HCT116 (cell line): ENCODE data around the gene RPLP2. TPM values are rescaled to one million over a fixed set of nuclear protein-coding genes. Genes with fewer than 3 reads are reported as not detected.

ENCODE experiments used
- ATAC-seq: fragments of 200-7000 bp; cut with Tn5 transposase; 2 replicates; pipeline ENCODE4 v1.9.1; 2020; ENCODE audit warnings: mild to moderate bottlenecking, moderate library complexity
- BruUV-seq: library from RNA; stranded (reverse); fragments of 400-500 nt; replicated peaks from 2 replicates; lab custom pipeline; 2021; lab: Mats Ljungman, UMichigan
- CTCF ChIA-PET: fragments of 300-600 bp; sonication (Branson Sonifier 250); formaldehyde crosslinking; loops from one replicate; lab custom pipeline; 2021; ENCODE audit warnings: antibody characterized with exemption; lab: Charles Lee
- POLR2A ChIA-PET: fragments of 300-600, 350-600 bp; sonication (Branson Sonifier 250); formaldehyde crosslinking; loops from one replicate; lab custom pipeline; 2021; ENCODE audit warnings: antibody characterized with exemption; lab: Charles Lee
- RAD21 ChIA-PET, 2 experiments: fragments of 300-600 bp; sonication (Branson Sonifier 250); formaldehyde crosslinking; loops; one replicate each; lab custom pipeline; 2023; ENCODE audit warnings: low total read pairs in 2 of 2; ENCODE audit not compliant: uncharacterized antibody in 2 of 2, unreplicated experiment in 2 of 2, low non-redundant PET in 1 of 2; lab: Charles Lee
- DNase-seq: peaks from one replicate; pipeline ENCODE4 v3.0.0-alpha.2; 2010; ENCODE audit warnings: low read depth, low spot score
- H2AFZ ChIP-seq: fragments of 200-600 bp; shearing (Covaris generic), sonication (generic); 2 replicates; pipeline ENCODE4 v1.6.1; 2017; ENCODE audit warnings: low read depth, mixed run types, mixed read lengths, antibody characterized with exemption, low read length; ENCODE audit not compliant: poor library complexity, severe bottlenecking
- H3K27ac ChIP-seq: 2 replicates; pipeline ENCODE4 v1.5.1; 2012; ENCODE audit warnings: low read depth, low read length
- H3K27me3 ChIP-seq: fragments of 200-600 bp; sonication (generic); 2 replicates; pipeline ENCODE4 v1.6.1; 2016; ENCODE audit warnings: mixed run types, low read length, mixed read lengths; ENCODE audit not compliant: insufficient read depth
- H3K36me3 ChIP-seq, 2 experiments: fragments of 200-500 bp in 1 of 2; fragments of 200-600 bp in 1 of 2; sonication (Bioruptor generic) in 1 of 2; sonication (generic) in 1 of 2; 2 replicates each; pipeline versions ENCODE4 v1.5.1 to v1.6.1; 2014 to 2016; ENCODE audit warnings: low read length in 2 of 2, inconsistent platforms in 1 of 2, mixed read lengths in 1 of 2, mixed run types in 1 of 2; ENCODE audit not compliant: insufficient read depth in 2 of 2, control insufficient read depth in 1 of 2
- H3K4me1 ChIP-seq, 2 experiments: fragments of 200-600 bp in 1 of 2; sonication (generic) in 1 of 2; 2 replicates each; pipeline versions ENCODE4 v1.5.1 to v1.6.1; 2012 to 2017; ENCODE audit warnings: low read length in 2 of 2, inconsistent platforms in 1 of 2, mild to moderate bottlenecking in 1 of 2, mixed read lengths in 1 of 2, mixed run types in 1 of 2, moderate library complexity in 1 of 2; ENCODE audit not compliant: insufficient read depth in 2 of 2, control insufficient read depth in 1 of 2
- H3K4me2 ChIP-seq: fragments of 200-600 bp; sonication (generic); 2 replicates; pipeline ENCODE4 v1.6.1; 2017; ENCODE audit warnings: mixed run types, low read length, mixed read lengths
- H3K4me3 ChIP-seq, 2 experiments: fragments of 200-600 bp in 1 of 2; sonication (generic) in 1 of 2; replicated peaks in 1 of 2; 2 replicates each; pipeline ENCODE4 v1.5.1; 2011 to 2016; ENCODE audit warnings: low read length in 2 of 2, control low read depth in 1 of 2, low read depth in 1 of 2, mild to moderate bottlenecking in 1 of 2, mixed read lengths in 1 of 2, mixed run types in 1 of 2
- H3K79me2 ChIP-seq: fragments of 200-600 bp; sonication (generic); 2 replicates; pipeline ENCODE4 v1.6.1; 2017; ENCODE audit warnings: mild to moderate bottlenecking, mixed run types, low read length, moderate library complexity, mixed read lengths; ENCODE audit not compliant: insufficient read depth
- H3K9ac ChIP-seq: fragments of 200-600 bp; sonication (generic); 2 replicates; pipeline ENCODE4 v1.6.1; 2016; ENCODE audit warnings: low read length, mixed read lengths
- H3K9me2 ChIP-seq: fragments of 200-600 bp; sonication (generic), shearing (Covaris generic); 2 replicates; pipeline ENCODE4 v1.6.1; 2017; ENCODE audit warnings: mixed run types, mild to moderate bottlenecking, moderate library complexity; ENCODE audit not compliant: insufficient read depth
- H3K9me3 ChIP-seq, 2 experiments: fragments of 200-500 bp in 1 of 2; fragments of 200-600 bp in 1 of 2; sonication (Bioruptor generic) in 1 of 2; sonication (generic) in 1 of 2; 2 replicates each; pipeline ENCODE4 v1.6.1; 2014 to 2017; ENCODE audit warnings: low read length in 2 of 2, mixed read lengths in 2 of 2, inconsistent platforms in 1 of 2, low read depth in 1 of 2, mild to moderate bottlenecking in 1 of 2, mixed run types in 1 of 2, moderate library complexity in 1 of 2; ENCODE audit not compliant: control insufficient read depth in 1 of 2, insufficient read depth in 1 of 2
- H4K20me1 ChIP-seq: fragments of 200-600 bp; sonication (generic), shearing (Covaris generic); 2 replicates; pipeline ENCODE4 v1.6.1; 2017; ENCODE audit warnings: mixed run types, mild to moderate bottlenecking, moderate library complexity; ENCODE audit not compliant: insufficient read depth
- CEBPB ChIP-seq: IDR thresholded peaks from 2 replicates; pipeline ENCODE4 v1.6.1; 2012; ENCODE audit warnings: low read depth
- EGR1 ChIP-seq: IDR thresholded peaks from 2 replicates; pipeline ENCODE4 v1.6.1; 2012; ENCODE audit warnings: low read depth
- ELF1 ChIP-seq: IDR thresholded peaks from 2 replicates; pipeline ENCODE4 v1.6.1; 2012; ENCODE audit warnings: low read depth, borderline replicate concordance
- EZH2 ChIP-seq: fragments of 200-600 bp; sonication (generic); IDR thresholded peaks from 2 replicates; pipeline ENCODE4 v1.6.1; 2017; ENCODE audit warnings: antibody characterized with exemption, mixed run types
- EZH2phosphoT487 ChIP-seq: fragments of 200-600 bp; IDR thresholded peaks from 2 replicates; pipeline ENCODE4 v1.6.1; 2018; ENCODE audit warnings: antibody characterized with exemption, borderline replicate concordance
- JUND ChIP-seq: IDR thresholded peaks from 2 replicates; pipeline ENCODE4 v1.6.1; 2012
- POLR2A ChIP-seq: IDR thresholded peaks from 2 replicates; pipeline ENCODE4 v1.7.0; 2011; ENCODE audit warnings: borderline replicate concordance; ENCODE audit not compliant: insufficient read depth, insufficient read length; ENCODE audit errors: extremely low read depth
- POLR2AphosphoS5 ChIP-seq: IDR thresholded peaks from 2 replicates; pipeline ENCODE4 v1.6.1; 2011; ENCODE audit warnings: mild to moderate bottlenecking, low read depth, low read length, moderate library complexity
- RAD21 ChIP-seq: IDR thresholded peaks from 2 replicates; pipeline ENCODE4 v1.6.1; 2012; ENCODE audit warnings: low read depth, mild to moderate bottlenecking
- SIN3A ChIP-seq: IDR thresholded peaks from 2 replicates; pipeline ENCODE4 v1.6.1; 2012; ENCODE audit warnings: low read depth
- SP1 ChIP-seq: IDR thresholded peaks from 2 replicates; pipeline ENCODE4 v1.6.1; 2012; ENCODE audit warnings: low read depth
- SRF ChIP-seq: IDR thresholded peaks from 2 replicates; pipeline ENCODE4 v1.6.1; 2012; ENCODE audit warnings: low read depth
- YY1 ChIP-seq: IDR thresholded peaks from 2 replicates; pipeline ENCODE4 v1.6.1; 2011; ENCODE audit warnings: low read length, low read depth, moderate library complexity, mild to moderate bottlenecking; ENCODE audit not compliant: insufficient replicate concordance; ENCODE audit errors: extremely low read depth
- ZFX ChIP-seq: fragments of 450-650 bp; IDR thresholded peaks from 2 replicates; pipeline ENCODE4 v1.6.1; 2017
- ZNF274 ChIP-seq: fragments of 200-500 bp; sonication (Bioruptor generic); IDR thresholded peaks from 2 replicates; pipeline ENCODE4 v1.6.1; 2014; ENCODE audit warnings: mild to moderate bottlenecking, low read depth, low read length, inconsistent platforms
- intact Hi-C: fragments of 100-400 bp; cut with micrococcal nuclease; formaldehyde crosslinking; loops from 2 replicates; pipeline ENCODE4 v1.10.0; 2022
- total RNA-seq: library from RNA; stranded (reverse); gene quantifications from one replicate; pipeline ENCODE4 v1.2.1, GENCODE V29; 2021; ENCODE audit not compliant: unreplicated experiment
- TF ChIP-seq, protein P1 (sequence below): IDR thresholded peaks from 2 replicates; pipeline ENCODE4 v1.6.1; 2012
- TF ChIP-seq, protein P2 (sequence below), 3 experiments: fragments of 200-600 bp in 1 of 3; sonication (generic) in 1 of 3; IDR thresholded peaks in 2 of 3; conservative IDR thresholded peaks in 1 of 3; 2 replicates each; pipeline ENCODE4 v1.5.1; 2012 to 2017; ENCODE audit warnings: low read depth in 2 of 3, low read length in 2 of 3, antibody characterized with exemption in 1 of 3, borderline replicate concordance in 1 of 3, control low read depth in 1 of 3, mild to moderate bottlenecking in 1 of 3, mixed read lengths in 1 of 3, mixed run types in 1 of 3, moderate library complexity in 1 of 3; ENCODE audit not compliant: insufficient read depth in 1 of 3
- TF ChIP-seq, protein P3 (sequence below): IDR thresholded peaks from 2 replicates; pipeline ENCODE4 v1.6.1; 2012

RPLP2 gene
- total RNA-seq, 1 experiment from 2014 or later, result 3,615 TPM

DNA sequence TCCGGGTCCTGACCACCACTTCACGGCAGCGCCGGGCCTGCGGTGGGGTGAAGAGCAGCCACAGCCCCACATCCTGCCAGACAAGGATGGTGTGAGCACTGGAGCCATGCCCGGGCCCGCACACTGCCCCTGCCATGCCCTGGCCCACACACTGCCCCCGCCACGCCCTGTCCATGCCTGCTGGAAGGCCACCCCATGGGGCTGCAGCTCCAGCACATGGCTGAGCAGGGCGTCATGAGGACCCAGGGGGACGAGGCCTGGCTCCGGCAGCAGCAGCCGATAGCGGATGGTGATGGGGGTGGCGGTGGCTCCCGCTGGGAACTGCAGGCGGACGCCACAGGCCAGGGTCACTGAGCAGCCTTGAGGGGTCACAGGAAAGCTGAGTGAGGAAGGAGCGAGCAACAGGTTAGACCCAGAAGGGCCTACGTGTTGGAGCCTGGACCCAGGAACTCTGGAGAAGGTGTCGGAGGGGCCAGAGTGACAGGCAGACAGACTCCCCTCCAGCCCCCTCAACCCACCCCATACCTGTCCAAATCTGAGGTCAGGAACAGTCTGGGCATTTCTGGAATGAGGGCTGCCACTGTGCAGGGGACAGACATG, 7.6 kb upstream of the RPLP2 start:
- intact Hi-C loops, result no loop called here
- POLR2A ChIA-PET, result no interaction called here
- no peak for DNase-seq
- BruUV-seq, result no TSS peak
- Histone ChIP-seq H3K4me1 (peaks cover 21 to 32% of the 10 kb centered on the region in 2 experiments), H3K9me3 (no peaks in the 10 kb centered on the region), H3K4me3 (no peak overlapping the region), H3K27me3 (no peaks in the 10 kb centered on the region), H3K9me2 (no peaks in the 10 kb centered on the region), H2AFZ (no peak overlapping the region), H3K4me2 (no peak overlapping the region), H3K9ac (no peak overlapping the region), H4K20me1 (no peaks in the 10 kb centered on the region), H3K36me3 (peaks cover 0 to 9% of the 10 kb centered on the region in 2 experiments; a peak in 1 of 4 replicates), H3K79me2 (peaks cover 17% of the 10 kb centered on the region), H3K27ac (no peak overlapping the region; the same call in 1 of the 2 replicates)
- CTCF ChIA-PET, result no interaction called here
- RAD21 ChIA-PET, result no interaction called here
- TF ChIP-seq YY1 (no peak), ZNF274 (no peak), ZFX (no peak), JUND (no peak), CEBPB (no peak), RAD21 (no peak)
- TF ChIP-seq, protein P1, sequence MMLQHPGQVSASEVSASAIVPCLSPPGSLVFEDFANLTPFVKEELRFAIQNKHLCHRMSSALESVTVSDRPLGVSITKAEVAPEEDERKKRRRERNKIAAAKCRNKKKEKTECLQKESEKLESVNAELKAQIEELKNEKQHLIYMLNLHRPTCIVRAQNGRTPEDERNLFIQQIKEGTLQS, result no peak
- ATAC-seq, result no peak

DNA sequence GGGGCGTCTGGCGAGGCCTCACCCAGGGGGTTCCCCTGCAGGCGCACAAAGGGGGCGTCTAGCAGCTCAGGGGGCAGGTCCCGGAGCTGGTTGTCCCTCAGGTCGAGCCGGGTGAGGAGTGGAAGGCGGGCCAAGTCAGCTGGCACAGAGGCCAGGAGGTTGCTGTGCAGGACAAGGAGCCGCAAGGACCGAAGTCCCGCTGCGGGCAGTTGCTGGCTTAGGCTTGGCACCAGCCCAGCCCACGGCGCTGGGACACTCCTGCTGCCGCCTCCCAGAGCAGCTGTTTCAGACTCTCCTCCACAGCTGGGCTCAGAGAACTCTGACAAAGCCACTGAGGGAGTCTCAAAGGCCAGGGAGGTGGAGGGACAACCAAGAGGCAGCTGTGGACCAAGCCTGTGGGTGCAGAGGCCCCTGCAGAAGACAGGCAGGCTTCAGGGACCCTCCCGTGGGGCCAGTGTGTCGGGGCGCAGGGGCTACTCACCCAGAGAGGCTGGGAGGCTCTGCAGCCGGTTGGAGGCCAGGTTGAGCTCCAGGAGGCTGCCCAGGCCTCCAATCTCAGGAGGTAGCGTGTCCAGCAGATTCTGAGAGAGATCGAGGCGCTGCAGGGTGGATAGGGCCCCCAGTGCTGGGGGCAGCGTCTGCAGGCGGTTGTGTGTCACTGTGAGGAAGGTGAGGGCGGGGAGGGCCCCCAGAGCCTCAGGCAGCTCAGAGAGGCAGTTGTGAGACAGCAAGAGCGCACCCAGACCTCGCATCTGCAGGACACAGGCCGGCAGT, 6.9 kb upstream of the RPLP2 start:
- POLR2A ChIA-PET, result no interaction called here
- TF ChIP-seq EGR1, result no peak
- TF ChIP-seq POLR2A, result no peak
- no peak for TF ChIP-seq ELF1
- TF ChIP-seq EZH2phosphoT487, result no peak
- no peak for TF ChIP-seq CEBPB
- no peak for TF ChIP-seq SRF
- no peak for TF ChIP-seq ZNF274
- TF ChIP-seq JUND, result no peak
- TF ChIP-seq, protein P2, sequence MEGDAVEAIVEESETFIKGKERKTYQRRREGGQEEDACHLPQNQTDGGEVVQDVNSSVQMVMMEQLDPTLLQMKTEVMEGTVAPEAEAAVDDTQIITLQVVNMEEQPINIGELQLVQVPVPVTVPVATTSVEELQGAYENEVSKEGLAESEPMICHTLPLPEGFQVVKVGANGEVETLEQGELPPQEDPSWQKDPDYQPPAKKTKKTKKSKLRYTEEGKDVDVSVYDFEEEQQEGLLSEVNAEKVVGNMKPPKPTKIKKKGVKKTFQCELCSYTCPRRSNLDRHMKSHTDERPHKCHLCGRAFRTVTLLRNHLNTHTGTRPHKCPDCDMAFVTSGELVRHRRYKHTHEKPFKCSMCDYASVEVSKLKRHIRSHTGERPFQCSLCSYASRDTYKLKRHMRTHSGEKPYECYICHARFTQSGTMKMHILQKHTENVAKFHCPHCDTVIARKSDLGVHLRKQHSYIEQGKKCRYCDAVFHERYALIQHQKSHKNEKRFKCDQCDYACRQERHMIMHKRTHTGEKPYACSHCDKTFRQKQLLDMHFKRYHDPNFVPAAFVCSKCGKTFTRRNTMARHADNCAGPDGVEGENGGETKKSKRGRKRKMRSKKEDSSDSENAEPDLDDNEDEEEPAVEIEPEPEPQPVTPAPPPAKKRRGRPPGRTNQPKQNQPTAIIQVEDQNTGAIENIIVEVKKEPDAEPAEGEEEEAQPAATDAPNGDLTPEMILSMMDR (IDR thresholded peaks at IDR 0.05 in 2 of 3, conservative IDR thresholded peaks at IDR 0.05 in 1 of 3; ENCODE audit: borderline replicate concordance in 1 of 3, insufficient read depth in 1 of 3, low read depth in 2 of 3, low read length in 2 of 3), result no peak
- no peak for TF ChIP-seq SP1
- TF ChIP-seq SIN3A, result no peak
- TF ChIP-seq, protein P1, result no peak
- TF ChIP-seq POLR2AphosphoS5, result no peak
- TF ChIP-seq EZH2, result no peak
- TF ChIP-seq, protein P3, sequence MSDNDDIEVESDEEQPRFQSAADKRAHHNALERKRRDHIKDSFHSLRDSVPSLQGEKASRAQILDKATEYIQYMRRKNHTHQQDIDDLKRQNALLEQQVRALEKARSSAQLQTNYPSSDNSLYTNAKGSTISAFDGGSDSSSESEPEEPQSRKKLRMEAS, result no peak

More for the DNA sequence above, 6.9 kb upstream of the RPLP2 start:
- Histone ChIP-seq H3K4me2 (no peak overlapping the region), H3K27ac (peak overlapping the region; percentile 29; the same call in 1 of the 2 replicates), H3K79me2 (peaks cover 16% of the 10 kb centered on the region; the same call in 1 of the 2 replicates), H3K9ac (no peak overlapping the region), H3K4me3 (no peak overlapping the region), H2AFZ (no peak overlapping the region), H3K36me3 (peaks cover 0 to 9% of the 10 kb centered on the region in 2 experiments; a peak in 1 of 4 replicates), H3K9me2 (no peaks in the 10 kb centered on the region), H4K20me1 (no peaks in the 10 kb centered on the region), H3K9me3 (no peaks in the 10 kb centered on the region), H3K4me1 (peaks cover 26 to 34% of the 10 kb centered on the region in 2 experiments), H3K27me3 (no peaks in the 10 kb centered on the region)
- intact Hi-C loops, result no loop called here
- no TSS peak for BruUV-seq
- RAD21 ChIA-PET, result no interaction called here
- ATAC-seq (no peak), DNase-seq (no peak)
- CTCF ChIA-PET, result no interaction called here
